OCI-LY1 (cell line): ENCODE data around the gene CHST4.

Experiments
- H2AFZ ChIP-seq: fragments of 200-600 bp; sonication (generic), shearing (Covaris generic); 2 replicates; pipeline ENCODE4 v1.6.0; 2014; ENCODE audit warnings: antibody characterized with exemption, mild to moderate bottlenecking, low read length
- H3F3A ChIP-seq: fragments of 200-600 bp; sonication (generic), shearing (Covaris generic); 2 replicates; pipeline ENCODE4 v1.6.0; 2014; ENCODE audit warnings: mild to moderate bottlenecking, antibody characterized with exemption, low read length, moderate library complexity; ENCODE audit not compliant: insufficient read depth
- H3K27ac ChIP-seq: fragments of 200-600 bp; sonication (generic); 2 replicates; pipeline ENCODE4 v1.5.1; 2014; ENCODE audit warnings: low read length, mixed run types, mild to moderate bottlenecking, low read depth; ENCODE audit not compliant: poor library complexity, severe bottlenecking
- H3K27me3 ChIP-seq: fragments of 200-600 bp; sonication (generic); 2 replicates; pipeline ENCODE4 v1.6.0; 2014; ENCODE audit warnings: antibody characterized with exemption, mild to moderate bottlenecking, low read length, moderate library complexity; ENCODE audit not compliant: insufficient read depth
- H3K36me3 ChIP-seq: fragments of 200-600 bp; sonication (generic); 2 replicates; pipeline ENCODE4 v1.6.1; 2014; ENCODE audit warnings: mild to moderate bottlenecking, antibody characterized with exemption, low read length, moderate library complexity, mixed read lengths; ENCODE audit not compliant: insufficient read depth
- H3K4me1 ChIP-seq: fragments of 200-600 bp; sonication (generic); 2 replicates; pipeline ENCODE4 v1.5.1; 2014; ENCODE audit warnings: mild to moderate bottlenecking, low read length, moderate library complexity; ENCODE audit not compliant: insufficient read depth, severe bottlenecking
- H3K4me2 ChIP-seq: fragments of 200-600 bp; sonication (generic), shearing (Covaris generic); 2 replicates; pipeline ENCODE4 v1.6.1; 2014; ENCODE audit warnings: low read length
- H3K4me3 ChIP-seq: fragments of 200-600 bp; sonication (generic); 2 replicates; pipeline ENCODE4 v1.5.1; 2014; ENCODE audit warnings: low read length, low read depth, mild to moderate bottlenecking, mixed read lengths; ENCODE audit not compliant: poor library complexity, severe bottlenecking
- H3K79me2 ChIP-seq: fragments of 200-600 bp; shearing (Covaris generic); 2 replicates; pipeline ENCODE4 v1.6.1; 2016; ENCODE audit warnings: mixed run types, low read length, mixed read lengths; ENCODE audit not compliant: insufficient read depth
- H3K9ac ChIP-seq: fragments of 200-600 bp; sonication (generic), shearing (Covaris generic); 2 replicates; pipeline ENCODE4 v1.6.1; 2014; ENCODE audit warnings: mild to moderate bottlenecking, low read length, mixed read lengths
- H3K9me2 ChIP-seq: fragments of 200-600 bp; sonication (generic), shearing (Covaris generic); 2 replicates; pipeline ENCODE4 v1.6.1; 2014; ENCODE audit warnings: low read depth, mild to moderate bottlenecking, low read length, mixed read lengths
- H3K9me3 ChIP-seq: fragments of 200-600 bp; shearing (Covaris generic); 2 replicates; pipeline ENCODE4 v1.6.1; 2014; ENCODE audit warnings: low read length, mixed read lengths
- H4K20me1 ChIP-seq: fragments of 200-600 bp; sonication (generic), shearing (Covaris generic); 2 replicates; pipeline ENCODE4 v1.6.0; 2016; ENCODE audit warnings: mild to moderate bottlenecking, low read length; ENCODE audit not compliant: insufficient read depth
- EZH2 ChIP-seq: fragments of 200-600 bp; sonication (generic), shearing (Covaris generic); IDR thresholded peaks from 2 replicates; pipeline ENCODE4 v1.8.0; 2017; ENCODE audit warnings: borderline replicate concordance, mixed run types, mild to moderate bottlenecking, antibody characterized with exemption, low read length, moderate library complexity, mixed read lengths
- TF ChIP-seq, protein P1 (sequence below): fragments of 200-600 bp; sonication (generic), shearing (Covaris generic); IDR thresholded peaks from 2 replicates; pipeline ENCODE4 v1.5.1; 2017; ENCODE audit warnings: mild to moderate bottlenecking, antibody characterized with exemption, low read length, moderate library complexity, mixed read lengths

The CHST4 gene

DNA sequence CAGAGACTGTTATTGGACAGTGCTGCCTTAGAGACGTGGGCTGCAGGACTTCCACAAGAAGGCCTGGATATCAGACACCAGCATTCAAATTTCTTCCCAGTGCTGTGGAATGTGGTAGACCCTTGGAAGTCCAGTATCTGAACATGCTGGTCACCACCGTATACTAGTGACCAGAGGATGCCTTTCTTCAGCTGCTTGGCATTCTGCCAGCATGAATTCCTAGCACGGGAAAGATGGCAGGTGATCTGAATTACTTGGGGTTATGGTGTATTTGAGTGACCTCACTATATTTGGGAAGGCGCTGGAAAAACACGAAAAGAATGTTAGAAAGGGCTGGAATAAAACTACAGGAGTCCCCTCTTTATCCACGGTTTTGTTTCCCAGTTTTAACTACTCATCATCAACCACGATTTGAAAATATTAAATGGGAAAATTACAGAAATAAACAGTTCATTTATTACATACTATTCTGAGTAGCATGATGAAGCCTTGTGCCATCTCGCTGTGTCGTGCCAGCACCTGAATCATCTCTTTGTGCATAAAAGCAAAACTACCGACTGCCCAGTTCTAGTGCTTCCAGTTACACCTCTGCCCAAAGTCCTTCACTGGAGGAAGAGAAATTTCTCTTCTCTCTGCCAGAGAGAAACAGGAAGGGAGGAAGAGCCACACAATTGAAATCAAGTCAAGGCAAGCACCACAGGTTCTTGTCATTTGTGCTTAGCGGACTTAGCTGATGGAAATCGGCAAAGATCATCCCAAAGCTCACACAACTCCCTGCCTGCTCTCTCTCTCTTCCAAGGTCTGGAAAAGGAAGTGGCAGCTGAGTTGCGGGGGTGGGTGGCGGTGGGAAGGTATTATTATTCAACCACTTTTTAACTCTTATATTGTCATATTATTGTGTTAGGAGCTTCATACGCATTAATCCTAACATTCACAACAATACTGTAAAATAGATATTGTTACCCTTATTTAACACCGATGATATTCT lies 1.4 kb upstream of the CHST4 start:
- no peak overlapping the region for H2AFZ ChIP-seq
- H3F3A ChIP-seq = no peaks in the 10 kb centered on the region
- no peaks in the 10 kb centered on the region for H3K4me1 ChIP-seq
- H3K4me3 ChIP-seq = no peak overlapping the region
- H3K79me2 ChIP-seq = no peaks in the 10 kb centered on the region
- H3K27ac ChIP-seq = no peak overlapping the region
- no peaks in the 10 kb centered on the region for H3K9me3 ChIP-seq
- no peak overlapping the region for H3K9ac ChIP-seq
- no peaks in the 10 kb centered on the region for H3K9me2 ChIP-seq
- TF ChIP-seq, protein P1, sequence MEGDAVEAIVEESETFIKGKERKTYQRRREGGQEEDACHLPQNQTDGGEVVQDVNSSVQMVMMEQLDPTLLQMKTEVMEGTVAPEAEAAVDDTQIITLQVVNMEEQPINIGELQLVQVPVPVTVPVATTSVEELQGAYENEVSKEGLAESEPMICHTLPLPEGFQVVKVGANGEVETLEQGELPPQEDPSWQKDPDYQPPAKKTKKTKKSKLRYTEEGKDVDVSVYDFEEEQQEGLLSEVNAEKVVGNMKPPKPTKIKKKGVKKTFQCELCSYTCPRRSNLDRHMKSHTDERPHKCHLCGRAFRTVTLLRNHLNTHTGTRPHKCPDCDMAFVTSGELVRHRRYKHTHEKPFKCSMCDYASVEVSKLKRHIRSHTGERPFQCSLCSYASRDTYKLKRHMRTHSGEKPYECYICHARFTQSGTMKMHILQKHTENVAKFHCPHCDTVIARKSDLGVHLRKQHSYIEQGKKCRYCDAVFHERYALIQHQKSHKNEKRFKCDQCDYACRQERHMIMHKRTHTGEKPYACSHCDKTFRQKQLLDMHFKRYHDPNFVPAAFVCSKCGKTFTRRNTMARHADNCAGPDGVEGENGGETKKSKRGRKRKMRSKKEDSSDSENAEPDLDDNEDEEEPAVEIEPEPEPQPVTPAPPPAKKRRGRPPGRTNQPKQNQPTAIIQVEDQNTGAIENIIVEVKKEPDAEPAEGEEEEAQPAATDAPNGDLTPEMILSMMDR = no peak
- no peak for TF ChIP-seq EZH2
- H3K36me3 ChIP-seq = no peaks in the 10 kb centered on the region
- H3K4me2 ChIP-seq = no peak overlapping the region
- H4K20me1 ChIP-seq = no peaks in the 10 kb centered on the region
- H3K27me3 ChIP-seq = no peaks in the 10 kb centered on the region; the same call in 1 of the 2 replicates

DNA sequence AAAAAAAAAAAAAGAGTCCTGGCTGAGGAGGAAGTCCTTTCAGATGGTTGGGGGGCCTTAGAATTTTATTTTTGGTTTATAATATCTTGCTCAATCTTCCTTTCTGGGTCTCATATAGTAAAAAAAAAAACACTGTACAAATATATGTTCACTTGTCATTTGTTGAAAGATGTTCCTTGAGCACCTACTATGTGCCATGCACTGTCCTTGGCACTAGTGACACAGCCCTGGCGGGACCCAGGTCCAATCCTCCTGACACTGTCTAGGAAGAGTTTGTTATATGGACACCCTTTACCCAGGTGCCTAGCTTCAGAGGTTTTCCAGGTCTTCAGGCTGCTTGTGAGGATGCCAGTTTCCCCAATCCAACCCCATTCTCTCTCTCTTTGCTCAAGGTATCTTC lies 2.0 kb downstream of the CHST4 start:
- no peaks in the 10 kb centered on the region for H4K20me1 ChIP-seq
- H3K9me2 ChIP-seq = no peaks in the 10 kb centered on the region
- no peaks in the 10 kb centered on the region for H3K9me3 ChIP-seq
- no peaks in the 10 kb centered on the region for H3K79me2 ChIP-seq
- H3K4me2 ChIP-seq = no peak overlapping the region
- H3K4me3 ChIP-seq = no peak overlapping the region
- H3K9ac ChIP-seq = no peak overlapping the region
- no peaks in the 10 kb centered on the region for H3K36me3 ChIP-seq
- H3K4me1 ChIP-seq = no peaks in the 10 kb centered on the region
- H2AFZ ChIP-seq = no peak overlapping the region
- H3F3A ChIP-seq = no peaks in the 10 kb centered on the region
- no peak for TF ChIP-seq EZH2
- H3K27me3 ChIP-seq = no peaks in the 10 kb centered on the region; the same call in 1 of the 2 replicates
- H3K27ac ChIP-seq = no peak overlapping the region

DNA sequence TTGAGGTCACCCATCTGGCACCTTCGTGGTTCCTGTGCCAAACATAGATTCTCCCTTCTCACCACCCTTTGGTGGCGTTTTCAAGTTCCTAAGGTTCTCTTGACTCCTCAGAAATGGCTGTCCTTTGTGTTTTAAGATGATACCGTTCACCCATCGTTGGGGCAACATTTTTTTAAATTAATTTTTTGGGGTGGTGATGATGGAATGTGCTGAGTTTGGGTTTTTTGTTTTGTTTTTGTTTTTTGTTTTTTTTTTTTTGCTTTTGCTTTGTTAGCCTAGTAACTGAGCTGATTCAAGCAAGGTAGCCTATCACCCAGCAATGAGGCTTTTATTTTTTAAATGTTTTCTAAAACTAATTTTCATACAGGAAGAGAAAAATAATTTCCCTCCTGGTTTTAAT lies 2.6 kb downstream of the CHST4 start:
- Histone ChIP-seq H3K4me3 (no peak overlapping the region), H3K27ac (no peak overlapping the region), H3K4me2 (no peak overlapping the region), H3F3A (no peaks in the 10 kb centered on the region), H3K9me2 (no peaks in the 10 kb centered on the region), H3K9ac (no peak overlapping the region), H3K27me3 (no peaks in the 10 kb centered on the region; the same call in 1 of the 2 replicates), H3K9me3 (no peaks in the 10 kb centered on the region), H4K20me1 (no peaks in the 10 kb centered on the region), H3K36me3 (no peaks in the 10 kb centered on the region), H3K79me2 (no peaks in the 10 kb centered on the region), H2AFZ (no peak overlapping the region), H3K4me1 (no peaks in the 10 kb centered on the region)
- TF ChIP-seq, protein P1 = no peak
- TF ChIP-seq EZH2 = no peak

DNA sequence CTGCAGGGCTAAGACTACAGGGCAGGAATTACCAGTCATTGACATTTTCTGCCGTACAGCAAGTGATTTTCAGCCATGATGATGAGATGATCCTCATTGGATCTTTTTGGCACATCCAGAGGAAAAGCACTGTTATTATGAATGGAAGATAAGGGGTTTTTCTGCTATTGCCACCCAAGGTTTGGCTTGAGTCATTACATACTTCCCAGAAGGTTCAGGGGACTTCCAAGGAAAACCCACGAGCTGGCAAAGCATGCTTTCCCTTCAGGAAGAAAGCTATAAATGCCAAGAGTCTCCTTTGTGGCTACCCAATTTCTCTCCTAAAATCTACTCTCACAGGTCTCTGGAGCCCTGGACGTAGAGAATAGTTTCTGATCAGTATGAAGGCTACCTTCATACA lies 6.1 kb downstream of the CHST4 start:
- H3K4me3 ChIP-seq = no peak overlapping the region
- H3K79me2 ChIP-seq = no peaks in the 10 kb centered on the region
- H3K9ac ChIP-seq = no peak overlapping the region
- H3K27me3 ChIP-seq = no peaks in the 10 kb centered on the region
- no peak overlapping the region for H2AFZ ChIP-seq
- no peaks in the 10 kb centered on the region for H3K36me3 ChIP-seq
- H3K4me2 ChIP-seq = no peak overlapping the region
- no peaks in the 10 kb centered on the region for H4K20me1 ChIP-seq
- H3K9me3 ChIP-seq = no peaks in the 10 kb centered on the region
- H3K4me1 ChIP-seq = no peaks in the 10 kb centered on the region
- no peaks in the 10 kb centered on the region for H3F3A ChIP-seq
- H3K9me2 ChIP-seq = no peaks in the 10 kb centered on the region
- H3K27ac ChIP-seq = no peak overlapping the region
- TF ChIP-seq EZH2 = no peak
- TF ChIP-seq, protein P1 = no peak
